Left hindlimb (tissue), 1 donor: Measurements from ENCODE around the gene RAD51B.

Experiments used
- DNase-seq: peaks from one replicate; pipeline ENCODE4 v3.0.0-alpha.2; 2018

The RAD51B gene

DNA sequence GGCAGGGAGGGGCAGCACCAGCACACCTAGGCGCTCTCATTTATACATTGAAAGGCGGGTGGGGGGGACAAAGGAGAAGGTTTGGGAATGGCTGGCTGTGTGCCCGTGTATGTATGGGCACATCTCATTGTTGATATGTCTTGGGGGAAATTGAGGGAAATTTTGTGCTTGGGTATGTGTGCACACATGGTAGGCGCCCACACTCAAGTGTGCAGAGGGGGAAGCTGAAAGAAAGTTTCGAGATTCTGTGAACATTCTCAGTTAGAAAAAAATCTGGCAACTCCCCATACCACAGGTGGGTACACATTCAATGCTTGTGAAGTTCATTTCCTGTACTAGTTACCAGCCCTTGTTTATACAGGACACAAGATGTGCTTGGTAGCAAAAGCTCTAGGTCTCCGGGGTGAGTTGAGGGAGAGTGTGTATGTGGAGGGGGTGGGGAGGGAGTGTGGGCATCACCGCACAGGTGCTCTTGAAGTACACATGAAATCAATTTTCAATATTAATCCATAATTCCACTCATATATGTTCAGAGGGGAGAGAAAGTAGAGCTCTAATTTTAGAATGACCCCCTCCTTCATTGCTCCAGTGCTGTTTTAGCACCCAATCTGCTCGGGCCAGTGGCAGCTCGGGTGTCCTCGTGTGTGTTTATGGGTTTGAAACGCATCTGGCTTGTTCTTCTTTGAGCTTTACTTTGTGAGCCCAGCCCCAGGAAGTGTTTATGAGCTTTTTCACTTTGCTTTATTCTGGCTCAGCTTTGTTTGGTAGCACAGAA lies 687.3 kb downstream of the RAD51B start:
- DNase-seq = no peak

DNA sequence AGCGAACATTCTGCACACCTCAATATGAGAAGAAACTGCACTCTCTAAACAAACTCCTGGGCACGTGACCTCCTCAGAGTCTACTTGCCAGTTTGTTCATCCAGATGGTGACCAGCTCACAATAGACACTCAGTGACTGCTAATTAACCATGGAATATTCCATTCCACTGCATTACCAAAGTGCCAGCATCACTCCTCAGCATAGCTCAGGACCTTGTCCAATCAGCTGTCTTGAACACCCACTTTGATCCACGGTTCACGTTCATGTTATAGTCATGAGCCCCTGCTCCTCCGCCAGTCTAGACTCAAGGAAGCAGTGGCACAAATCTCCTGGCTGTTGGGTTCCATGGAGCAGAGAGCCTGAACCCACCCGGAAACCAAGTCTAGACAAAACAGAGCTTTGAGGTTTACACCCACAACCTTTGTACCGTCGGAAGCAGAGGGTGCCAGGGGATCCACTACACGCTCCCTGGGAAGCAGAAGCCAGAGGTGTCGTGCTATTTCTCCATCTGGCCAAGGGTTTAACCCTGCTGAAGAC lies 688.0 kb downstream of the RAD51B start:
- DNase-seq = no peak

DNA sequence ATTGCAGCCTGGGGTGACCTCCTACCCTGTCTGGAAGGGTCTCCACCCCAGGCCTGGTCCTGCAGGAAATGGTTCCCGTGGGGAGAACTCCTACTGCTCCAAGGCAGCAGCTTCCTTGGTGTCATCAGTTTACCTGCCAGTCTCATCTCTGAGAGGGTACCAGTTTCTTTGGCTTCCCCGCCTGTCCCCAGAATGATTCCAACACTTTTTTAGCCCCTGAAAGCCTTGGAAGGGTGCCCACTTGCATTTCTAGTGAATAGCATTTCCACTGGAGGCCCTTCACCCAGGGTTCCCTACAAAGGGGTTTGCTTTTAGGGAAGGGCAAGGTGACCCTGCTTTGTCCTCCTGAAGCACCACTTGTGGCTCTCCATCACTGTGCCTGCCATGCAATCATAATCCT lies 689.0 kb downstream of the RAD51B start:
- DNase-seq = no peak

DNA sequence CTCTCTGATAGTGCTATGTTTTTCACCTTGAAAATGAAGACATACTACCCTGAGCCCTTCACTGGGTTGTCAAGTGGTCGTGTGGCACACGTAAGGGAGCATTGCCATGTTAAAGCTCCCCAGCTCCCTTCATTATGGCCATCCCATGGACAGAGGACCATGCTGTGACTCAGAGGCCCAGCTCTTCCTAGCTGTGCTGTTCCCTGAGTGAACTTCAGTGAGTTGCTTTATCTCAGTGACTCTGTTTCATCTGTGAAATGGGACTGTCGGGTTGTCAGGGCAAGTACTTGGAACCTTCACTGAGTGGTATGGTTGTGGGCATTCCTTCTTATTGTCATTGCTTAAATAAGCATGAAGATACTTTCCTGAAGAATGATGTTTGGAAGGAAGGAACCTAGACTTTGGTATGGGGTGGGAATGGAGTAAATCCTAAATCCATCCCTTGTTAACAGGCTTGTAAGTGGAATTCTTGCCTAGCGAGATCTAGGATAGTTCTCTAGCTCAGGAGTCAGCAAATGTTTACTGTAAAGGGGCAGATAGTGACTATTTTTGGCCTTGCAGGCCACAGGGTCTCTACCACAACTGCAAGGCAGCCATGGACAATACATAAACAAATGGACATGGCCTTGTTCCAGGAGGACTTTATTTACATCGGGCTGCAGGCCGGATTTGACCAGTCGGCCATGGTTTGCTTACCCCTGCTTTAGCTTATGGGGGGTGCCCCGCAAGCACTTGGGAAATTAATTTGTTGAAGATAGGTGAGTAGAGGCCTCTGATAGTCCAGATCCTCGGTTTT lies 689.8 kb downstream of the RAD51B start:
- DNase-seq = no peak

DNA sequence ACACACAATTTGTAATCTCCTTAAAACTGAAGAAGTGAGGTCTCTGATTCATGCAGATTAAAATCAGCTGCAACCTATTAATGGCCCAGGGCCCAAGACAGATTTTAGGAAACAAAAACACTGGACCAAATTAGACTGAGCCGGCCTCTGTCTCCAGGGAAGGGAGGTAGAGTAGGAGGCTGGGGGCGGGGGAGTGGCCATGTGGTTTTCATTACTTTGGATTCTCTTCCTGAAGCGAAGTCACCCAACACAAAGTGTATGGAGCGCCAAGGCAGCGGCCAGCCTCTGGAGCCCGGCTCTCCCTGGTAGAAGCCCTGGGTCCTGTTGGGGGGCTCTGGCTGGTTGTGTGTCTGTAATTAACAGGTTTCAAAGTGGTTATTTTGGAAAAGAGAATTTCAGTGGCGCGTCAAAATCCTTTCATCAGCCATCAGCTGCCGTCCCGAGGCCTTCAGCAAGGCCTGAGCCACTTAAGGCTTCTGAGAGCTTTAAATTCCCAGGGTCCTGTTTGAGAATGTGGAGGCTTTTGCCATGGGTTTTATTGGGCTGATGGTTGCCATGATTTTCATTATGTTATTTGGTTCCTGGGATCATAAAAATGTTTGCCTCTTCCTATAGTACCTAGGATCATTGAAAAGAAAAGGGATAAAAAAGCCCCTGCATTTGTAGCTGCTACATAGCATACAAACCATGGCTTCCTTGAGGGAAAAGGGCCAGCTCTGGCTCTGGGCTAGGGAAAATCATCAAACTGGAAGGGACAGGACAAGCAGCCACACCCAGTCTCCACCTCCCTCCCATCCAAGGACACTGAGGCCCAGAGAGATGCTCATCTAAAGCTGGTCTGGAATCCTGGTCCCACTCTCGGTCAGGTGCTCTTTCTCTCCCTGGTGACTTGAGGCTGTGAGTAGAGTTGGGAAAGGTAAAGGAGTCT lies 690.9 kb downstream of the RAD51B start:
- DNase-seq = peak; percentile 87

DNA sequence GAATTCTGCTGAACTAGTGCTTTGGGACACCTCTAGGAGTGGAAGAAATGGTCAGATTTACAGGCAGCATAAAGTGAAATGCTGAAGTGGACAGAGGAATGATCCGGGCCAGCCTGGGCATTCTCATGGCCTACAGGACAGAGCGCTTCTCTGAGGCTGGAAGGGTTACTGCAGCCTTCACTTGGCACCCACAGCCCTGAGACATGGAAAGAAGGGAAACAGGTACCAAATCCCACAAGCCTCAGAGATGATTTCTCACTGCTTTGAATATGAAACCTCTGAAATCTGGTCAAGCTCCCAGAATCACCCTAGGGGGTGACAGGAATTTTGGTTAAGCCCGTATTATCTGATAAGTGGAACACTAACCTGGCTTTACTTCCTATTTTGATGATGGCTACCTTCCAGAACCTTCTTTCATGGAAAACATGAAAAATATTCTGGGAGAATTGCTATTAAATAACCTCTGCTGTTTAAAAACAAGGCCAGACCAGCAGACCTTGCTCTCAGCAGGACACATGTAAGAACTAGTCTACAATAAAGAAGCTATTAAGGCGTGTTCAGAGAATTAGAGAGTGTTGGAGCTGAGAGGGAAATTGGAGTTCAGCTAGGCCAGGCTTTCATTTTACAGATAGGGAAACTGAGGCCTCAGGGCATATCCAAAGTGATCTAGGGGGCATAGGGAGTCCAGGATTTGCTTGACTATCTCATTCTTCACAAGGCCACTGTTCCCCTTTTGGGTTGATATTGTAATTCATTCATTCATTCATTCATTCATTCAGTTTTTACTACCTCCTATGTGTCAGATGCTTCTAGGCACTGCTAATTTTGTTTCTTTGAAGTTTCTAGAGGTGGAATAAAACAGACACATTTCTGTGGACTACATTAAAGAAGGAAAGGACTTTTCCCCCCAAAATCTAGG lies 691.8 kb downstream of the RAD51B start:
- DNase-seq = no peak

DNA sequence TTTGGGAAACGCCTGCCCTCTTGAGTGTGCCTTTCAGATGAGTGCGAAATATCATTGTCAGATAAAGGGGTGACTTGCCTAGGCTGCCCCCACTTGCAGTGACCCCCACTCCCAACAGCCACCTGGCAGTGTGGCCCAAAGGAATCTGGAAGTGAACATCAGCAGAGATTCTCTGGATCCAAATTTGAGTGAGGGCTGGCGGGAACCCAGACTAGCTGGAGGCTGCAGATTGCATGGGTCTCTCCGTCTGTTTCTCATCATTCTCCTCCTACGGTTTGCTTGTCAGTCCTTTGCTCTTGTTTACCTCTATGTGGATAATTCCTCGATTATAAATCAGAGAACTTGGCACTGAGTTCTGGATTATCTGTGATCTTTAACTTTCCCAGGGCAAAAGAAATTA lies 692.5 kb downstream of the RAD51B start:
- no peak for DNase-seq

DNA sequence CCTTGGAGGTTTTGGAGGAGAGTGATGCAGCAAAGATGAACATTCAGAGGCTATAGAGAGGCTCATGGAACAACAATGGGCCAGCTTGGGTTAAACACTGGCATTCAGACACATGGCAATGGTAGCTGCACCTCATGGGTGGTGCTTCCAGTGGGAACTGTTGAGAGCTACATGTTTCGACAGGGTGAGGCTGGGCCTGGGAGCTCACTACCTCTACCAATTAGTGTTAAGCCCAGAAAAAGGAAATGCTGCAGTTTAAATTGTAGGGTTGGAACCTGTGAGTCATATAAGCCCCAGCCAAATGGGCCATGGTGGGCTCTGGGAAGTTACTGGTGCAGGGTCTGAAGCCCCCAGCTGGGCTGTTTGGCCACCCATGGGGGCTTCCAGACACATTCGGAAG lies 693.6 kb downstream of the RAD51B start:
- no peak for DNase-seq

DNA sequence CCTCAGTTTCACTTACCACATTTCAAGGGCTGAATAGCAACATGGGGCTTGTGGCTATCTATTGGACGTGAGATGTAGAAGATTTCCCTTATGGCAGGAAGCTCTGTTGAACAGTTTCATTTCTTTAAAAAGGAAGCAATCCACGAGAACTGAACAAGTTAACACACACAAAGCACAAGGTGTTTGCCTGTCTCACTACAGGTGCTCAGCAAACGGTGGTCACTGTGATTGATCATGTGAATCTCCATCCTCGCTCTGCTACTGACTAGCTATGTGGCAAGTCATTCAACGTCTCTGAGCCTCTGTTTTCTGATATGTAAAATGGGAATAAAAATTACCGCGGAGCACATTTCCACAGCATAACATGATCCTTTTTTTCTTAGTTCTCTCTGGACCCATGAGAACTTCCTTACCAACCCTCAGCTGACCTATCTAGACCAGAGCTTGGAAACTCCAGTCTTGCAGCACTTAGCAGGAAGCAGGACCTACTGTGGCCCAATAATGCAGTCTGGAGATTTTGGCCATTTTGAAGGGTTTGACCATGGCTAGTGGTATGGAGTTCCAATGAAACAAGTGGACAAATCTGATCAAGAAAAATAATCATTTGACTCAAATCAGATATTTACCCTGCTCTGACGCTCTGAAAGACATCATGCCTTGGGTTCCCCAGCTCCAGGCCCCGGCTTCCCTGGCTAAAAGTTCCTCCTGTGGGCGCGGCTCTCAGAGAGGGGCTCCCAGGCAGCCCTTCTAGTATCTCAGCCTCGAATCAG lies 694.4 kb downstream of the RAD51B start:
- no peak for DNase-seq

- DNase-seq = no peak
Observed at GRCh38 chr14:68514608-68515194, 695.1 kb downstream of the RAD51B start.

GRCh38 chr14:68516342-68516741 lies 696.8 kb downstream of the RAD51B start:
- no peak for DNase-seq

GRCh38 chr14:68518166-68518565 lies 698.6 kb downstream of the RAD51B start:
- peak; percentile 76 for DNase-seq

DNA sequence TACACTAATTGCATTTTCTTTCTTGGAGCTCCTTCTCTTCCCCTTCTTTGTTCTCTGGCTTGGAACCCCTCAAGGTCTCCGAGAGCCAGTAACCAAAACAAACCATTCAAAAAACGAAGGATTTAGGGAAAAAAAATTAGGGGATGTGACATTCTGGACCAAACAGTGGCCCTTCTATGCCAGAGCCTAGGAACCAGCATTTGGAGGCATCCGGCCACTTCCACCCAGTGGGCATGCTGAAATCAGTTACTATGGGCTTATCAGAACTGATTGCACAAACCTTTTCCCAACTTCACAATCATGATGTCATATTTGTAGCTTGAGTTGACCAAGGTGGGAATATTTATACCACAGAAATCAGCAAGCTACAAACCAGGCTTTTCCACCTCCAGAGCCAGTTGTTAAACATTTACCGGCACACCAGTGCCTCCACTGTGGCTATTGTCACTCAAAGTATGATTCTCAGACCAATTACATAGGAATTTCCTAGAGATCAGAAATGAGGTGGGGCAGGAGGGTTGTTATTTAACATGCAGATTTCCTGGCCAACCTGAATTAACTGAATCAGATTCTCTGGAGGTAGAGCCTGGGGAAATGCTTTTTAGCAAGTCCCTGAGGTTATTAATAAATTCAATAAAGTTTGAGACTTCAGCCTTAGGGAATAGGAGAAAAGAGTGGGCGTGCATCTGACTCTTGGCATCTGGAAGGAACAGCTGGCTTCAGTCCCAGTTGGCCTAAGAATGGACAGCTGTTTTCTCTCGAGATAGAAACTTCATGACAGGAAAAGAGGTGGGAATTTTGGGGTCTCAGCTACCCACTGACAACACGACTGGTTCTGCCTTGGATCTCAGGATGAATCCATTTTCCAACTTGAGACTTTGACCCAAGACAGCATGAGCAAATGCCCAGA lies 699.4 kb downstream of the RAD51B start:
- no peak for DNase-seq

- no peak for DNase-seq
Observed at GRCh38 chr14:68519671-68520187, 700.1 kb downstream of the RAD51B start.

DNA sequence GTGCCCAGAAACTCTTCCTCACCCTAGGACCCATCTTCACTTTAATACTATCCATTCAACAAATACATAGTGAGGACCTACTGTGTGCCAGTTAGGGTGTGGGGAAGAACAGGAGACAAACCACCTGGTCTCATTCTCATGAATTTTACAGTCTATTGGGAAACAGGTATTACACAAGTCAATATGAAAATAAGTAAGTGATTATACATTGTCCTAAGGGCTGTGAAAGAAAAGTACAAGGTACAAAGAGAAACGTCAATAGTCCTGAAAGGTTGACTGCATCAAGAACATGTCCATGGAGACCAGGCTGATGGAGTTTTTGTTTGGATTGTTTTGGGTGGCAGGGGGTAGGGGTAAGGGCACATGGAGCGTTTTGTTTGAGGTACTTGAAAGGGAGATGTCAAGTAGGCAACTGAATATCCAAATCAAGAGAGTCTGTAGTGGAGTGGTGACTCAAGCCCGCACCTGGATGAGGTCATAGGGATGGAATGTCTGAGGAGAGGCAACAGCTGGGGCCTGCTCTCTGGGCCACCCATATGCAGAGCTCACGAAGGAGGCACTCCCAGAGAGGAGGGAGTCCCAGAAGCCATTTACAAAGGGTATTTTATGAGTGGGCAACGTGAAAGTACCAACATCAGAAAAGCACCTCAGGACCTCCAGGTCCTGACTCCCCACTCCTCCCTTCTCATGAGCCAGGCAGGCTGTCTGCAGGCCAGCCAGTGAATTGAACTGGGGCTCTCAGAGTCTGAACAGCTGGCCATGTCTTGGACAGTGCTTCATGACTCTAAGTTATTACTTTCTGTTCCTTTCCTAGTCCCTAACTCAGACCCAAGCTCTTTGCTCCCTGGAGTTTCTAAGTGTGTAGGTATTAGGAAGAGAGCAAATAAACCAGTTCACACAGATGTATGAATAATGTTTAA lies 701.3 kb downstream of the RAD51B start:
- DNase-seq = no peak

DNA sequence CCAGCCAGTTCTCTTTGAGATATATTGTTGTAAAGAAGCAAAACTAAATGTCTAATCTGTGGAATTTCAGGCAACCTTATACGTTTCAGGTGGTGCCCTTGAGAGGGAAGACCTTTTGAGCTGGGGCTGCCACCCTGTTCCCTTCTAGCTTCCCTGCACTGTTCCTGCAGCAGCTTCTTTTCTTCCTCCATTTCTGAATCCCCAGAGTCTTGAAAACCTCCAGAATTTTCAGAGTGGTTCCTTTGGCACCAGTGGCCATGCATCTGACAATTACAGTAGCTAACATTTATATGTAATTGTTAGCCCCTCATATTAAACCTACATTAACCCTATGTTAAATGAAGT lies 702.0 kb downstream of the RAD51B start:
- no peak for DNase-seq

GRCh38 chr14:68521961-68522509 lies 702.5 kb downstream of the RAD51B start:
- DNase-seq = no peak
